Measurements from ENCODE around the gene NRG4. TPM values are rescaled to one million over a fixed set of nuclear protein-coding genes. Genes with fewer than 3 reads are reported as not detected.
"Not testable (repeated sequence)": the region's sequence is repeated elsewhere in the genome, so short reads cannot be mapped to it uniquely, and the experiment has no call there.

The NRG4 gene
- total RNA-seq, 2 experiments from 2014 or later, result not detected

DNA sequence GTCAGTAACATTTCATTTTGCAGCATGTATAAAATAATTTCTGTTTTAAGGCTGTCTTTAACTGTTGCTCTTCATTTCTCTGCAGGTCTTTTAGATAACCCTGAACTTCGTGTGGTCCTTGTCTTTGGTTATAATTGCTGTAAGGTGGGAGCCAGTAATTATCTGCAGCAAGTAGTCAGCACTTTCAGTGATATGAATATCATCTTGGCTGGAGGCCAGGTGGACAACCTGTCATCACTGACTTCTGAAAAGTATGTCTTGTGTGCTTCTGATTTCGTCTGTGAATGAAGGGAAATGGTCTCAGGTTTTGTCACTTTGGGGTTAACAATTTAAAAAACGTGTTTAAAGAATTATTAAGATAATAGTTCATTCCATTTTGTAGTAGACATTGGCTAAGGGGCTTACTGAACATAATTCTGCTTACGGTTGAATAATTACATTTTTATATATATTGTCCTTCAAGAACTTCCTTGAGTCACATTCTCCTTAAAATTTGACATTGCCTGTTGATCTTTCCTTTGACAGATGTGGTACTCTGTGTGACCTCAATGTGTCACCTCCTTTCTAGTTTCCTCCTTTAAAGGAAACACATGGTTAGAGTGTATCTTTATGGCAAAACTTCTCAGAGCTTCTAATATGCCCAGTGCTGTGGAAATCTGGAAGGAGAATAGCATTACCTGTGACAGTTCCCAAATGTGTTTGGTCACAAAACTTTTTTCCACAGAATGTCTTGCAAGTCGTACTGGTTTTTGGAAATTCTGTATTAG, 82.2 kb downstream of the NRG4 start:
- POLR2A ChIA-PET, result no interaction called here

DNA sequence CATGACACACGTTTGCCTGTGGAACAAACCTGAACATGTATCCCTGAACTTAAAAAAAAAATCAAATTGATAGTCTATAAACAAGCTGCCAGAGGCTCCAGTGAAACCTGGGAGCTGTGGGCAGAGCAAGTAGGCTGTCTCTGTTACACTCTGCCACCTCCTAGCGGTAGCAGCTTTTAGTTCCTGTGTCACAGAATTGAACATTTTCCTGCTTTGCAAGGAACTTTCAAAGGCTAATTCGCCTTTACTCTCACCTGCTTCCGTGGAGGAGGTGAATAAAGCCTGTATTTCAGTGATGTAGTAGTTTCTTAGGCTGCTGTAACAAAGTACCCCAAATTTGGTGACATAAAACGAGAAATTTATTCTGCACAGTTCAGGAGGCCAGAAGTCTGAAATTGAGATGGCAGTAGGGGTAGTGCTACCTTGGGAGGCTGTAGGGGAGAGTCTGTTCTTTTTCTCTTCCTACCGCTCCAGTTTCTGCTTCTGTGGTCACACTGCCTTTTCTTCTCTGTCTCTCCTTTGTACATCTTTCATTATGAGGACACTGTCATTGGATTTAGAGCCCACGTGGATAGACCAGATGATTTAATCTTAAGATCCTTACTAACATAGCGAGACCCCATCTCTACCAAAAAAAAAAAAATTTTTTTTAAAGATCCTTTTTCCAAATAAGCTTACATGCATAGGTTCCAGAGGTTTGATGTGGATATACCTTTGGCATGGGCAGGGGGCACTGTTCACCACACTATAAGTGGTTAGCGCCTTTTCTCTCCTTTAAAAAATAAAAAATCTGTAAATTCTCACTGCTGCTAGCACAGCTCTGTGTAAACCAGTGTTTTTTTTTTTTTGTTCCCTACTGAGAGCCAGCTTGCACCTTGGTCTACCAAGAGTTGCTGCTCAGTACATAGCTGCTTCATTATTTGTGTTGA, 83.3 kb downstream of the NRG4 start:
- ChIA-PET POLR2A (no interaction called here), CTCF (interaction anchor here (0.6 kb wide), 1 partner anchor 81 kb away, joined by 3 read pairs; no protein-coding TSS in a partner anchor)

More for the DNA sequence above, 82.2 kb downstream of the NRG4 start:
- CTCF ChIA-PET, result interaction anchor here (0.6 kb wide), 1 partner anchor 80 kb away, joined by 3 read pairs; no protein-coding TSS in a partner anchor

DNA sequence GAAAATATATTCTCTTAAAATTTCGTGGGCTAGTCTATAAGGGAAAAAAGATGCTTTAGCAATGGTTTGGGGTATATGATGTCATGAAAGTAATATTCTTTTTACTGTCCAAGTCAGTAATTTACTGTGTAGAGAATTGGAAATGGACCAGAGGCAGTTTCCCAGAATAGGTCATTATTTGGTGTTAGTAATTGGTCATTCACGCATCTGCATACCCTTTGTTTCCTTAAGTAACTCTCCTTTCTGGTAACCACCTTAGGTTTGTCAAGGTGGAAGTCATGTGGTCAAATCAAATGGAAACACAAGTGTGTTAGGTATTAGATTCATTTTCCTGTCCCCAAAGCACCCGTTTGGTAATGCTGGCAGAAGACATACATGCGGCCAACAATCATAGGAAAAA, 84.6 kb downstream of the NRG4 start:
- CTCF ChIA-PET, result no interaction called here
- POLR2A ChIA-PET, result no interaction called here

DNA sequence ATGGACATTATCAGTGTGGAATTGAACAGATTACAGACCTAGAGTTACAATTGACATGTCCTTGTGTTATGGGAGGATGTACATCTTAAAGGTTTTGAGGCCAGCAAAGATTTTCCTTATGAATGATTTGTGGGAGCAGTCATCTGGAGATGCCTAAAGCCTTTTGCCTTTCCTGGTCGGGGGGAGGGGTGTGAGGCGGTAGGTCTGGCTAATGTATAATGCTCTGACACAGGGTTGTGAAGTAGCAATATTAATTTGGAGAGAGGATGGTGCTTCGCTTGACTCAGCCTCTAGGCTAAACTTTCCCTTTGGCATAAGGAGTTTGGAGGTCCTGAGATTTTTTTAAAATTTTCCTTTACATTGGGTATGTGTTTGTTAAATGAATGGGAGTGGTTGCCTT, 85.3 kb downstream of the NRG4 start:
- POLR2A ChIA-PET, result no interaction called here
- CTCF ChIA-PET, result no interaction called here

DNA sequence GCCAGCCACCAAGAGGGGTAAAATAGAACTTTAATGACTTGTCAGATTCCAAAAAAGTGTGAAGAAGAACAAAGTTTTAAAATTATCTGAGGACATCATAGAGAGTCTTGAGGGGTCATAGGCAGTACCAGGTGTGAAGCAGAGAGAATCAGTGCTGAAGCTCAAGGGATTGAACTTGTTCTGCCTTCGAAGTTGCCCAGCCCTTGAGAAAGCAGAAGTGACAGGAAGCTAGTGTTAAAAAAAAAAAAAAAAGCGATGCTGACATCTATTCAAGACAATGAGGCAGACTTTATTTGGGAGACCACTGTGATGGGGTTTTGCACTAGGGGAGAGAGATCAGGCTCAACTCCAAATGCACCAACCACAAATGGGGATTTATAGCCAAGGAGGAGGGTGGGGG, 86.8 kb downstream of the NRG4 start:
- ChIA-PET POLR2A (no interaction called here), CTCF (no interaction called here)

DNA sequence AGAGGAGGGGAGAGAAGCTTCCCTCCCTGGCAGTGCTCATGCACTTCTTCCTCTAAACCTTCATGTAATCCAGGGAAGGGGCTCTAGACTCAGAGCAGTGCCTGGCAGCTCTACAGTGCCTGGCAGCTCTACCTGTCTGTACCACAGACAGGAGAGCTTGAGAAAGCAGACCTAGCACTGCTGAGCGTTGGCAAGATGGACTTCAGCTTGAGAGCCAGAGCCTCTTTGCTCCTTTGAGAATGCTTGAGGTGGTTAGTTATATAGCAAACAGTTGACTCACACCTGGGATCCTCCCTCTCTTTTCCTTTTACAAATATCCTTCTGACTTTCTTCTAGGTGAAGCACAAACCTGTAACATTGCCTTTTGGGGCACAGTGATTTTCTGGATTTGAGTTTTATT, 87.6 kb downstream of the NRG4 start:
- ChIA-PET POLR2A (no interaction called here), CTCF (no interaction called here)

DNA sequence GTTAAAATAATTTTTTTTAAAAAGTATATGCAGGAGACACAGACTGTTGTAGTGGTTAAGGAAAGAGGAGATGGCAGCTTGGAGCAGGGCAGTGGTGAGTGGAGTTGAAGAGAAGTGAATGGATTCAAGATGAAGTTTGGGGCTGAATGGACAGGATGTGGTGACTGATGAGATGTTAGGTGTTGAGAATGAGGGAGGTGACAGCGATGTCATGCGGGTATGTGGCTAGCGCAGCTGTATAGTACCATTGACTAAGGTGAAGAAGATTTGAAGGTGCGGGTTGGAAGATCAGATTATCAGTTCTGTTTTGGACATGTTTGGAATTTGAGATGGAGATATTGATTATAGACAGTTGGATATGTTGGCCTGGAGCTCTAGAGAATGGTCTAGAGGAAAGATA, 88.5 kb downstream of the NRG4 start:
- CTCF ChIA-PET, result interaction anchor here (1.7 kb wide), 1 partner anchor 114 kb away, joined by 5 read pairs; no protein-coding TSS in a partner anchor

DNA sequence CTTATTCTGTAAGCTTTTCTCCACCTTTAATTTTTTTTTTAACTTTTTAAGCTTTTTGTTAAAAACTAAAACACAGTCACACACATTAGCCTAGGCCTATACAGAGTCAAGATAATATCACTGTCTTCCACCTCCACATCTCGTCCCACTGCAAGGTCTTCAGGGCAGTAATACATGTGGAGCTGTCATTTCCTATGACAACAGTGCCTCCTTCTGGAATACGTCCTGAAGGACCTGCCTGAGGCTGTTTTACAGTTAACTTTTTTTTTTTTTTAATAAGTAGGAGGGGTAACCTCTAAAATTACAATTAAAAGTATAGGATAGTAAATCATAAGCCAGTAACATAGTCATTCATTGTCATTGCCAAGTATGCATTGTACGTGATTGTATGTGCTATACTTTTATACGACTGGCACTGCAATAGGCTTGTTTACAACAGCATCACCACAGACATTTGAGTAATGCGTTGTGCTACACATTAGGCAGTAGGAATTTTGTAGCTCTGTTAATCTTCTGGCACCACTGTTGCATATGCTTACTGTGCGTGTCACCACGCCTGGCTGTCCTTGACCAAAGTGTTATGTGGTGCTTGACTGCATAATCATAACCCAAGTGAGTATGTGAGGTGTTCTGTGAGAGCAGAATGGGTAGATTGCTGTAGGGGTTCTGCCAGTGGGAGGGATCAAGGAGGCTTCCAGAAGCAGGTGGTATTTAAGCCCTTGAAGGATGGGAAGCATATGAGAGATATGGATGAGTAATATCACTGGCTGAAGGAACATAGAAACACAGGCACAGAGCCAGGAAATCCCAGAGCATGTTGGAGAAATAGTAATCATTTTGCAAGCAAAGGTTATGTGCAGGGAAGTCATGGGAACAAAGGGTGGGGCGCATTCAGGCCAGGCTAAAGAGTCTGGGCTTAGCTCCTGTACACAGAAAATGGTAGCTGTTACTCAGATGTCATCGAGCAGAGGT, 90.2 kb downstream of the NRG4 start:
- CTCF ChIA-PET, result interaction anchor here (0.7 to 1.7 kb wide), 3 partner anchors 107 to 718 kb away, joined by 4 to 5 read pairs (median 4); no protein-coding TSS in a partner anchor
- POLR2A ChIA-PET, result no interaction called here

More for the DNA sequence above, 88.5 kb downstream of the NRG4 start:
- POLR2A ChIA-PET, result no interaction called here

DNA sequence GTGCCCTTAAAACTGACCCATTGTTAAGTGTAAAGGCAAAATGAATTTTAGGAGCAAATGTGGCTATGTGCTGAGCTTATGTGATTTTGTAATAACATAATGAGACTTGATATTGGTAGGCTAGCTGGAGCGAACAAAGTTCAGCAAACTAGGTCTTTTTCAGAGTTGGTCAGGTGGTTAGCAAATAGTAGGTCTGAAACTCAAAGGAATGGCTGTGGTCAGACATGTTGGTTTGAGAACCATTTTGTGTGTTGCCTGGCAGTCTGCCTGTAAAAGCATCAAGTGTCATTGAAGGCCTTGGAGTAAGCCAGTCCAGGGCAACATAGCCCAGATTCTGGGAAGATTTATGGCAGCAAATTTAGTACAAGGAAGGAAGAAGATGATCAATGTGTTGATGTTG, 92.1 kb downstream of the NRG4 start:
- POLR2A ChIA-PET, result no interaction called here
- CTCF ChIA-PET, result no interaction called here

DNA sequence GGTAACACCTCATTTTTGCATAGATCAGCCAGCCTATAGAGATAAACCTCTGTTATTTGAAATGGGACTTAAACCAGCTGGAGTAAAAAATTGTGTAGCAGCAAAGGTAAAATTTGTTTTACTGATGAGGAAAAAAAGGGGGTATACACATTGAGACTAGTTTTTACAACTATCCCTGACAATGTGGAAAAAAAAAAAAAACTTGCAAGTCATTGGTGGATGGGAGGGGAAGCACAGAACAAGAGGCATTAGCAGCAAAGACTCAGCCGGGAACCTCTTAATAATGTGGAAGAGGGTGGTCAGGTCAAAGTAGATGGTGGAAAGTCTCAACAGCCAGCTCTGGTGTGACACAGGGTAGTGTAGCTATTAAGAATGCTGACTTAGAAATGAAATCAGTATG, 94.1 kb downstream of the NRG4 start:
- ChIA-PET CTCF (interaction anchor here (0.7 kb wide), 2 partner anchors 62 to 164 kb away, joined by 3 to 4 read pairs; no protein-coding TSS in a partner anchor), POLR2A (no interaction called here)

DNA sequence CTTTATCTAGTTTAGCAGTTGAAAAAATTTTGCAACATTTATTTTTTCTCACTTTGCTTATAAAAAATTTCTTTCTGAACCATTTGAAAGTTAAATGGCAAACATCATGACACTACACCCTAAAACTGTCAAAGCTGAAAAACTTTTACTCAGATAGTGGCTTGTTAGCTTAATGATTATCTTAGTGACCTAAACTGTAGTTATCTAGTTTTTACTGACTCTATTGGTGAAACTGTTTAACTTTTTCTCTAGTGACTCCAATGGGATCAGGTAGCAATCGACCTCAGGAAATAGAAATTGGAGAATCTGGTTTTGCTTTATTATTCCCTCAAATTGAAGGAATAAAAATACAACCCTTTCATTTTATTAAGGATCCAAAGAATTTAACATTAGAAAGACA, 95.2 kb downstream of the NRG4 start:
- POLR2A ChIA-PET, result no interaction called here
- CTCF ChIA-PET, result no interaction called here

DNA sequence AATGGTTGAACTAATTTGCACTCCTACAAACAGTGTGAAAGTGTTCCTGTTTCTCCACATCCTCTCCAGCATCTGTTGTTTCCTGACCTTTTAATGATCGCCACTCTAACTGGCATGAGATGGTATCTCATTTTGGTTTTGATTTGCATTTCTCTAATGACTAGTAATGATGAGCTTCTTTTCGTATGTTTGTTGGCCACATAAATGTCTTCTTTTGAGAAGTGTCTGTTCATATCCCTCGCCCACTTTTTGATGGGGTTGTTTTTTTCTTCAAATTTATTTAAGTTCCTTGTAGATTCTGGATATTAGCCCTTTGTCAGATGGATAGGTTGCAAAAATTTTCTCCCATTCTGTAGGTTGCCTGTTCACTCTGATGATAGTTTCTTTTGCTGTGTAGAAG, 101.9 kb downstream of the NRG4 start:
- POLR2A ChIA-PET, CTCF ChIA-PET: not testable (repeated sequence)

DNA sequence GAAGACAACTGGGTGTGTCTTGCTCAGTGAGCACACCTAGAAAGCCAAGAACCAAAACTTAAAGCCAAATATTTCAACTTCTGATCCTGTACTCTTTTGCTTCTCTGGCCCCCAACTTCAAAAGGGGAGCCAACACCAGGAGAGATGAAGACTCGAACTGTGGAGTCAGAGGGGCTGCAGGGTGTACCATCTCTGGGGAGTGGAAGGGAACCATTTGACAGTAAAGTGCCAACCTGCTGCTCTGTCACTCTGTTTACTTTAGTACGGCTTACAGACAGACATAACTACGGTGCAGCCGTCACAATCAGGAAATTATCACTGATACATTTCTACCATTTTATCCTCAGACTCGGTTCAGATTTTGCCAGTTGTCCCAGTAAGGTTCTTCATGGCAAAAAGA, 107.0 kb downstream of the NRG4 start:
- CTCF ChIA-PET, result no interaction called here
- POLR2A ChIA-PET, result no interaction called here

DNA sequence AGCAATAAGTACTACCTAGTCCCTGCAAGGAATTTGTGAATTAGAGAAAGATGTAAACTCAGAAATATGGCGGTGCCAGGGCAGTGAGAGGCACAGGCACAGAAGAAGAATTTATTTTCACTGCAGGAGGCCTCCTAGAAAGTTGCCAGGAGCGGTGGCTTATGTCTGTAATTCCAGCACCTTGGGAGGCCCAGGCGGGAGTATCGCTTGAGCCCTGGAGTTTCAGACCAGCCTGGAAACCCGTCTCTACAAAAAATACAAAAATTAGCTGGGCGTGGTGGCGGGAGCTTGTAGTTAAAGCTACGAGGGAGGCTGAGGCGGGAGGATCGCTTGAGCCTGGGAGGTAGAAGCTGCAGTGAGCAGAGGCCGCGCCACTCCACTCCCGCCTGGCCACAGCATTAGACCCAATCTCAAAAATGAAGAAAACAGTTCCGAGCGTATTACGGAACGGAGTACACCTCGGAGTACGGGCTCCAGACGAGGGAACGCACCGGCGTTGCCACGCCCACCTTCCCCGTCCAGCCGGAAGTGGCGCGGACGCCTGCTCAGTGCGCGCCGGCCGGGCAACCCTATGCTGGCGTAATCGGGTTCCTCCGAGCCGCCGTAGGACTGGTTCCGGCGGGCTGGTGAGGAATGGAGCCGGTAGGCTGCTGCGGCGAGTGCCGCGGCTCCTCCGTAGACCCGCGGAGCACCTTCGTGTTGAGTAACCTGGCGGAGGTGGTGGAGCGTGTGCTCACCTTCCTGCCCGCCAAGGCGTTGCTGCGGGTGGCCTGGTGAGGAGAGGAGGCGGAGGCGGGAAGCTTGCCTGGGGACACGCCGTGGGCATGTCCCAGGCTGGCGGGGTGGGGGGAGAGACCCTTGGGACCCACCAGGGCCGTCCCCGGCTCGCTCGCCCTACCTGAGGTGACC, 108.6 kb downstream of the NRG4 start, which contains the start of gene FBXO22:
FBXO22 (plus strand) TSS at position 548 of the 909 bp plus-strand sequence; CDS start at position 634, 86 bp downstream.
- ChIA-PET POLR2A (interaction anchor here (1.2 kb wide), 1 partner anchor 60 kb away, joined by 5 read pairs; the partner anchor contains the start of gene UBE2Q2), CTCF (no interaction called here)

DNA sequence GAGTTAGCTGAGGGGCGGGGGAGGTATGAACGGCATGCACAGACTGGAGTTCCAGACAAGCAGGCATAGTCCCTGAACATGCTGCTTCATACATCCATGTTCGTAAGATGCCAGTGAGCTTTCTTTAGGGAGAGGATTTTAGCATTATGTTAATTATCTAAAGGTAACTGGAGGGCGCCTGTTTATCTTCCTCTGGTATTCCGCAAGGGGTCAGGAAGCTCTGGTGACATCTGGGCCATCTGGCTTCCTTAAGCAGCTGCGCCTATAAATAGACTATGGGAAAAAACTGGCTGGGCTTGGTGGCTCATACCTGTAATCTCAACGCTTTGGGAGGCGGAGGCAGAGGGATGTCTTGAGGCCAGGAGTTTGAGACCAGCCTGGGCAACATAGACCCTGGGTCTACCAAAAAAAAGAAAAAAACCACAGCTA, 110.1 kb downstream of the NRG4 start:
- POLR2A ChIA-PET, result no interaction called here
- CTCF ChIA-PET, result interaction anchor here (0.6 kb wide), 1 partner anchor 37 kb away, joined by 3 read pairs; no protein-coding TSS in a partner anchor

DNA sequence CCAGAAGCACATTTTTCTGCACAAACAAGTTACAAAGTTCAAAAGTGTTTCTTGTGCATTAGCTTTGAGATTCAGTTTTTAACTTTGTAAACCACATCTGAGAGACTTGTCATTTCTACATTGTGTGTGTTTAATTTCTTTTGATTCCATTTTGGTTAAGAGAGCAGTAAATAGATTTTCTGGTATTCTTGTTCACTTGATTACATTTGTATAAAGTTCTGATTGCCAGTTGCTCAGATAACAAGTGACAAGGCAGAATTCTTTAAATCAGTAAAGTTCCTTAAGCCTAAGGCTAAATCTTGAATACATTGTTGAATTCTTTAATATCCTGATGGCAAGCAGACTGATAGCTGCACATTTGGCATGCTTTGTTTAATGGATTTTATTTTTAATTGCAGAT, 111.6 kb downstream of the NRG4 start:
- ChIA-PET CTCF (no interaction called here), POLR2A (no interaction called here)

DNA sequence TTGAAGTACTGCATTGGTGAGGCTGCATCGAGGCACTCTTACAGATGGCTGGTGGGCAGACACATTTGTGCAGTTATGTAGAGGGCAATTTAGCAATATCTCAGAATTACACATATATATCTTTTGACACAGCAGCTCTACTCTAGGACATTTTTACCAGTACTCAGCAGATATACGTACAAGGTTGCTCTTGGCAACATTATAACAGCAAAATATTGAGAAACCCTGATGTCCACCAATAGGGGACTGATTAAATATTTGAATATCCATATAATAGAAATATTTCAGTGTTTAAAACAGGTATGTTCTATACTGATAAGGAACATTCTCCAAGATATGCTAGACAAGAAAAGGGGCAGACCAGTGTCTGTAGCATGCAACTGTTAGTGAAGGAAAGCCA, 116.5 kb downstream of the NRG4 start:
- ChIA-PET CTCF (no interaction called here), POLR2A (no interaction called here)

DNA sequence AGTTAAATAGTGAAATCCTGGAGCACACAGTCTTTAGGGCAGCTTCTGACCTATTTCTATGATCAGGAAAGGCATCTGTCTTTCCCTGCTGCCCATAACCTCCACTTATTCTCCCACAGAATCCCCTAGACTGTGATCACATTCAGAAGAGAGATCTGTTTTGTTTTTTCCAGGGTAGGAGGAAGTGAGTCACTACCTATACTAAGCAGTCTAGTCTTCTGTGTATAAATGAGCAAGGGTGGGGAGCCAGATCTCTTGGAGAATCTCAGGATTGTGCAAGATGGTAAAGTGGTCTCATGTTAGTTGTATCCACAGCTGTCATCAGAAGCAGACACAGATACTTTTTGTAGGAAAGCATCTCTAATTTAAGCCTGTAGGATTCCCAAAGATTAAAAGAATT, 120.3 kb downstream of the NRG4 start:
- CTCF ChIA-PET, result no interaction called here
- POLR2A ChIA-PET, result no interaction called here

Measured in activated CD8-positive, alpha-beta memory T cell treated with anti-CD3 and anti-CD28 coated beads for 36 hours (primary cell).